DOHH2 (cell line): ENCODE measurements around the gene ORMDL3.

ENCODE experiments used
- H3F3A ChIP-seq: fragments of 200-600 bp; sonication (generic), shearing (Covaris generic); 2 replicates; pipeline ENCODE4 v1.6.0; 2016; ENCODE audit warnings: antibody characterized with exemption, mild to moderate bottlenecking; ENCODE audit not compliant: control insufficient read depth, insufficient read depth
- H3K27ac ChIP-seq: fragments of 200-600 bp; sonication (generic); 2 replicates; pipeline ENCODE4 v1.5.1; 2014; ENCODE audit warnings: low read depth, mild to moderate bottlenecking, low read length, moderate library complexity
- H3K27me3 ChIP-seq: fragments of 200-600 bp; sonication (generic); 2 replicates; pipeline ENCODE4 v1.6.1; 2014; ENCODE audit warnings: mild to moderate bottlenecking, low read length, mixed read lengths; ENCODE audit not compliant: control insufficient read depth
- H3K36me3 ChIP-seq: fragments of 200-600 bp; sonication (generic); 2 replicates; pipeline ENCODE4 v1.6.1; 2014; ENCODE audit warnings: mild to moderate bottlenecking, low read length, moderate library complexity, mixed read lengths; ENCODE audit not compliant: control insufficient read depth
- H3K4me1 ChIP-seq: fragments of 200-600 bp; sonication (generic); 2 replicates; pipeline ENCODE4 v1.6.1; 2014; ENCODE audit warnings: mild to moderate bottlenecking, low read length, mixed read lengths; ENCODE audit not compliant: control insufficient read depth
- H3K4me2 ChIP-seq: fragments of 200-600 bp; sonication (generic); 2 replicates; pipeline ENCODE4 v1.6.0; 2014; ENCODE audit warnings: mild to moderate bottlenecking, low read length, moderate library complexity
- H3K4me3 ChIP-seq: fragments of 200-600 bp; sonication (generic); 2 replicates; pipeline ENCODE4 v1.5.1; 2014; ENCODE audit warnings: mild to moderate bottlenecking, low read length, mixed read lengths
- H3K79me2 ChIP-seq: fragments of 200-600 bp; sonication (generic); 2 replicates; pipeline ENCODE4 v1.6.1; 2014; ENCODE audit warnings: mild to moderate bottlenecking, low read length, mixed read lengths; ENCODE audit not compliant: control insufficient read depth
- H3K9me2 ChIP-seq: fragments of 200-600 bp; sonication (generic); replicated peaks from 2 replicates; pipeline ENCODE4 v1.6.1; 2014; ENCODE audit warnings: mild to moderate bottlenecking, low read length, mixed read lengths; ENCODE audit not compliant: control insufficient read depth
- H3K9me3 ChIP-seq: fragments of 200-600 bp; sonication (generic); 2 replicates; pipeline ENCODE4 v1.6.1; 2014; ENCODE audit warnings: antibody characterized with exemption, low read length, mixed read lengths; ENCODE audit not compliant: control insufficient read depth, insufficient read depth
- H4K20me1 ChIP-seq: fragments of 200-600 bp; sonication (generic); 2 replicates; pipeline ENCODE4 v1.6.0; 2014; ENCODE audit warnings: low read depth, mild to moderate bottlenecking, antibody characterized with exemption, low read length, moderate library complexity; ENCODE audit not compliant: control insufficient read depth, insufficient read depth
- CTCF ChIP-seq: fragments of 200-600 bp; sonication (generic); IDR thresholded peaks from one replicate; pipeline ENCODE4 v1.5.1; 2014; ENCODE audit warnings: antibody characterized with exemption, mild to moderate bottlenecking, low read depth, low read length; ENCODE audit not compliant: poor library complexity, severe bottlenecking
- EZH2phosphoT487 ChIP-seq: fragments of 200-600 bp; sonication (generic); IDR thresholded peaks from 2 replicates; pipeline ENCODE4 v1.6.1; 2017; ENCODE audit warnings: borderline replicate concordance, mild to moderate bottlenecking, antibody characterized with exemption, low read length, moderate library complexity, mixed read lengths

ORMDL3 gene

GRCh38 chr17:39926588-39927100, 757 bp downstream of the ORMDL3 start:
- H3K27me3 ChIP-seq: no peaks in the 10 kb centered on the region
- no peaks in the 10 kb centered on the region for H4K20me1 ChIP-seq
- peak overlapping the region; percentile 92 for H3K4me3 ChIP-seq
- H3K4me1 ChIP-seq: peaks cover 28% of the 10 kb centered on the region
- peaks cover 42% of the 10 kb centered on the region for H3K79me2 ChIP-seq
- TF ChIP-seq EZH2phosphoT487: no peak
- TF ChIP-seq CTCF: no peak
- no peaks in the 10 kb centered on the region for H3K9me3 ChIP-seq
- peaks cover 19% of the 10 kb centered on the region for H3K36me3 ChIP-seq
- H3F3A ChIP-seq: no peaks in the 10 kb centered on the region
- H3K4me2 ChIP-seq: peak overlapping the region; percentile 96
- no peaks in the 10 kb centered on the region for H3K9me2 ChIP-seq
- no peak overlapping the region for H3K27ac ChIP-seq

- H3K9me2 ChIP-seq: no peaks in the 10 kb centered on the region
- H3K36me3 ChIP-seq: peaks cover 24% of the 10 kb centered on the region
- H3K4me1 ChIP-seq: peaks cover 30% of the 10 kb centered on the region
- no peaks in the 10 kb centered on the region for H3K27me3 ChIP-seq
- peak overlapping the region; percentile 92 for H3K4me3 ChIP-seq
- H3K9me3 ChIP-seq: no peaks in the 10 kb centered on the region
- no peak overlapping the region for H3K27ac ChIP-seq
- H4K20me1 ChIP-seq: no peaks in the 10 kb centered on the region
- H3K4me2 ChIP-seq: peak overlapping the region; percentile 96
- no peak for TF ChIP-seq EZH2phosphoT487
- TF ChIP-seq CTCF: no peak
- H3K79me2 ChIP-seq: peaks cover 42% of the 10 kb centered on the region
- H3F3A ChIP-seq: no peaks in the 10 kb centered on the region
Observed at GRCh38 chr17:39926135-39926587, 1.2 kb downstream of the ORMDL3 start.

- Histone ChIP-seq H3K79me2 (peaks cover 42% of the 10 kb centered on the region), H4K20me1 (no peaks in the 10 kb centered on the region), H3K4me1 (peaks cover 36% of the 10 kb centered on the region), H3K4me3 (peak overlapping the region; percentile 92; the same call in 1 of the 2 replicates), H3K27me3 (no peaks in the 10 kb centered on the region), H3K9me3 (no peaks in the 10 kb centered on the region), H3K9me2 (no peaks in the 10 kb centered on the region), H3K36me3 (peaks cover 26% of the 10 kb centered on the region), H3F3A (no peaks in the 10 kb centered on the region), H3K27ac (no peak overlapping the region), H3K4me2 (peak overlapping the region; percentile 96)
- TF ChIP-seq CTCF (no peak), EZH2phosphoT487 (no peak)
Observed at GRCh38 chr17:39925282-39926134, 1.9 kb downstream of the ORMDL3 start.
